ENCODE results near the gene NPHP4. TPM values are rescaled to one million over a fixed set of nuclear protein-coding genes. Genes with fewer than 3 reads are reported as not detected.

The NPHP4 gene
- total and polyA plus RNA-seq, 2 donors: 2.5 to 4.2 TPM

DNA sequence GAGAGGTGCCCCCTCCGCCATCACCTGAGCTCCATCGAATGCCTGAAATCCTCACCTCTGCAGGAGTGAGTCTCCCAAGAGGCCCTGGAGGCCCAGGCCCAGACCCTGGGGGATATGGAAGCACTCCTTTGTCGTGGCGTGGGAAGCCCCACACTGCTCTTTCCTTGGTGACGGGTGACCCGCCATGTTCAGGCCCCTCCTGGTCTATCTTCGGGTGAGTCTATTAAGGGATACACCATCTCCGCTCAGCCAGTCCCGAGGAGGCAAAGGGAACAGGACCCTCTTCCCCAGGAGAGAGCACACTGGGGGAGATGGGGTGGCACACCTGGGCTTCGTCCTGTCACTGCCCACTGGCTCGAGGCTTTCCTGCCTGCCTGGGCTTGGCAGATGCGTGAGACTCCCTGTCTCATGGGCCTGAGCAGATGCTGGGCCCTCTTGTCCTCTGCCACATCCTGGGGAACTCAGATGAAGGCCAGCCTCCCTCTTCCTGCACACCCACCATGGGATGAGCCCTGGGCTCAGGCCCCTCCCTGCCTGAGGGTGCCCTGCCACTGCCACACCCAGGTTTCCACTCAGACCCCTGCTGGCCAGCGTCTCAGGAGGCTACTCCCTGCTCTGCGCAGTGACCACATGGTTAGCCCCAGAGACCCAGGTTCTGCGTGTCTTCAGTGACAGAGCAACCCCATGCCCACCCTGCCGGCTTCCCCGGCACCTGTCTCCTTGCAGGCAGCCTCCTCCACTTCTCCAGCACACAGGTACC lies 3.8 kb upstream of the NPHP4 start:
- Histone ChIP-seq H3K4me3 (ENCODE audit: low read length in 2 of 2) (no peak overlapping the region), H3K27ac (ENCODE audit: low read depth in 1 of 2, low read length in 1 of 2) (no peak overlapping the region), H3K4me1 (ENCODE audit: control insufficient read depth in 2 of 2, insufficient read depth in 2 of 2, low read length in 2 of 2) (peaks cover 15 to 20% of the 10 kb centered on the region in 2 donors), H3K36me3 (ENCODE audit: control insufficient read depth in 2 of 2, insufficient read depth in 2 of 2, low read length in 1 of 2) (peaks cover 0 to 8% of the 10 kb centered on the region in 2 donors), H3K27me3 (ENCODE audit: control insufficient read depth in 2 of 2, insufficient read depth in 1 of 2, low read length in 1 of 2) (no peaks in the 10 kb centered on the region), H3K9me3 (ENCODE audit: control insufficient read depth in 2 of 2, insufficient read depth in 1 of 2, low read length in 1 of 2) (no peaks in the 10 kb centered on the region)
- WGBS: 98% methylated on average over 17 of the region's 17 CpGs
- no peak for DNase-seq (ENCODE audit: low read depth in 6 of 9, low spot score in 9 of 9)

DNA sequence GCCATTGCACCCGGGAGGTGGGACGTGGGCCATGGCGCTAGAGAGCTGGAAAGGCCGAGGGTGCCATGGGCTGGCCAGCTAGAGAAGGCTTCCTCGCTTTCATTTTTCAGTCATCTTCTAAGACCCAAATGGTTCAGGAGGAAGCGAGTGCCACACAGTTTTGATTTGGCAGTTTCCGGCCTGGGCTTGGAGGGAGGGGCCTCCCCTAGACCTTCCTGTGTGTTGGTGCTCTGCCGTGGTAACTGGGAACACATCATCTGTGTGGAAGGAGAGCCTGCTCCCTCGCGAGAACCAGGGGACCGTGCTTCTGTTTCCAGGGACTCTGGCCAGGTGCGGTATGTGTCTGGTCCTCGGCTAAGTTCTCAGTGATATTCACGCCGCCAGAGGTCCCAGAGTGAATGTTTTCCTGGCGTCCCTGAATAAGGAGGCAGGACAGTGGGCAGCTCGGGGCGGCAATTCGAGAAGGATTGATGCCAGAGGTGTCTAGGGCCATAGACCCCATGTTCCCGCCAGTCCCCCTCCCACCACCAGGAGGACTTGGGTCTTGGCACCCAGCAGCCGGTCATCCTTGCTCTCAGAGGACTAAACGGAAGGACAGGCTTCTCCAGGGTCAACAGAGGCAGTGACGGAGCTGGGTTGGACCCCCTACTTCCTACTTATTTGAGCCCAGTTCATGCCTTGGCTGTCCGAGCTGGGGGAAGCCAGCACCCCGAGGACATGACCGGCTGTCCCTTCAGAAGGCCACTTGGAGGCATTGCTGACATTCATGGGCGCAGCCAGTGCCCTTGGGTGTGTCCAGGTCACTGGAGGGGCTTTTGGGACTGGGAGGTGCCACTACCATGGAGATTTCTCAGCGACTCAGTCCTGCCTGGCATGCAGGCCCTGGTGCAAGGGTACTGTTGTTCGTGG lies 2.7 kb upstream of the NPHP4 start:
- H3K27me3 ChIP-seq (ENCODE audit: control insufficient read depth in 2 of 2, insufficient read depth in 1 of 2, low read length in 1 of 2): no peaks in the 10 kb centered on the region
- peaks cover 0 to 8% of the 10 kb centered on the region in 2 donors for H3K36me3 ChIP-seq (ENCODE audit: control insufficient read depth in 2 of 2, insufficient read depth in 2 of 2, low read length in 1 of 2)
- WGBS: 69% methylated on average over 29 of the region's 29 CpGs
- H3K4me1 ChIP-seq (ENCODE audit: control insufficient read depth in 2 of 2, insufficient read depth in 2 of 2, low read length in 2 of 2): peaks cover 19 to 22% of the 10 kb centered on the region in 2 donors
- peak overlapping the region; percentile 60 to 80 for H3K27ac ChIP-seq (ENCODE audit: low read depth in 1 of 2, low read length in 1 of 2)
- peak in 5 of 9 donors; percentile 26 to 72 (median 36) for DNase-seq (ENCODE audit: low read depth in 6 of 9, low spot score in 9 of 9)
- H3K4me3 ChIP-seq (ENCODE audit: low read length in 2 of 2): peak overlapping the region in 1 of 2 donors; percentile 14
- no peaks in the 10 kb centered on the region for H3K9me3 ChIP-seq (ENCODE audit: control insufficient read depth in 2 of 2, insufficient read depth in 1 of 2, low read length in 1 of 2)

DNA sequence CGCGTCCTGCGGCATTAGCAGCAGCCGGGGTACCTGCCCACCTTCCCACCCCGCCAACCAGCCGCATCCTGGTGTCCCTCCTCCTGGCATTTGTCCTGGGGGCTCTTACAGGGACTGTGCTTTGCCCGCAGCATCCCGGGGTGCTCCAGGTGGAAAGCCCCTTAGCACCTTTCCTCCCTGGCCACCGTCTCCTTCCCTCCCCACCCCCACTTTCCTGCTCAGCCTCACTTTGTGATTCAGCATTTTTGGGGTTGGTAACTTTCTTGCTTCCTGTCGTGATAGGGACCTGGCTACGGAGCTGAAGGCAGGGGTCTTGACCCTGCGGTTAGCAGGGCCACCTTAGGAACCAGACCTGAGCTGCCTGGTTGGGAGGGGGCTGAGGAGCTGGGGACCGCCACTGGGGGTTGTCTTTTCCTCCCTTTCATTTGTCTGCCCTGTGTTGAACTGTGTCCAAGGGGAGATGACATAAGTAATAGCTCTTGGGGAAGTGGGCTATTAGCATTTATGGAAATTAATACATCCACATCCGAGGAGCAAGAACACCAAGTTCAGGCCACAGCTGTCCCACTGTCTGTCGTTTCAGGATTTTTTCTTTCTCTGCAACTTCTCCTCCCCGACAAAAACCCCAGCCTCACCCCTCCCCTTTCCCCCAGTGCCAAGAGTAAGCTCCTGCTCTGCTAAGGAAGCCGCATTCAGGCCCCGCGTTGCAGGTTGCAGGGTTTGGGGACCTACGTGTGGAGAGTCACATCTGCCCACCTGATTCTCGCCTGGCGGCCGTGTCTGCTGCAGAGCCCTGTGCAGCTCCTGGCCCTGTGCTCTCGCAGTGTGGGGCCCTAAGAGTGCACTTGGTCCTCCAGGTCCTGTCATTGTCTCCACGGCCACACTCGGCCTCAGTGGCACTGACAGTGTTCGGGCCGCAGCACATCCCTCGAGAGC lies 1.6 kb upstream of the NPHP4 start:
- H3K9me3 ChIP-seq (ENCODE audit: control insufficient read depth in 2 of 2, insufficient read depth in 1 of 2, low read length in 1 of 2): no peaks in the 10 kb centered on the region
- peak overlapping the region; percentile 62 to 85 for H3K4me3 ChIP-seq (ENCODE audit: low read length in 2 of 2)
- H3K36me3 ChIP-seq (ENCODE audit: control insufficient read depth in 2 of 2, insufficient read depth in 2 of 2, low read length in 1 of 2): peaks cover 0 to 8% of the 10 kb centered on the region in 2 donors
- peak overlapping the region; percentile 43 to 60 for H3K27ac ChIP-seq (ENCODE audit: low read depth in 1 of 2, low read length in 1 of 2)
- no peaks in the 10 kb centered on the region for H3K27me3 ChIP-seq (ENCODE audit: control insufficient read depth in 2 of 2, insufficient read depth in 1 of 2, low read length in 1 of 2)
- peak in 4 of 9 donors; percentile 16 to 42 (median 18) for DNase-seq (ENCODE audit: low read depth in 6 of 9, low spot score in 9 of 9)
- 26% methylated on average over 29 of the region's 29 CpGs for WGBS
- H3K4me1 ChIP-seq (ENCODE audit: control insufficient read depth in 2 of 2, insufficient read depth in 2 of 2, low read length in 2 of 2): peaks cover 19 to 22% of the 10 kb centered on the region in 2 donors

DNA sequence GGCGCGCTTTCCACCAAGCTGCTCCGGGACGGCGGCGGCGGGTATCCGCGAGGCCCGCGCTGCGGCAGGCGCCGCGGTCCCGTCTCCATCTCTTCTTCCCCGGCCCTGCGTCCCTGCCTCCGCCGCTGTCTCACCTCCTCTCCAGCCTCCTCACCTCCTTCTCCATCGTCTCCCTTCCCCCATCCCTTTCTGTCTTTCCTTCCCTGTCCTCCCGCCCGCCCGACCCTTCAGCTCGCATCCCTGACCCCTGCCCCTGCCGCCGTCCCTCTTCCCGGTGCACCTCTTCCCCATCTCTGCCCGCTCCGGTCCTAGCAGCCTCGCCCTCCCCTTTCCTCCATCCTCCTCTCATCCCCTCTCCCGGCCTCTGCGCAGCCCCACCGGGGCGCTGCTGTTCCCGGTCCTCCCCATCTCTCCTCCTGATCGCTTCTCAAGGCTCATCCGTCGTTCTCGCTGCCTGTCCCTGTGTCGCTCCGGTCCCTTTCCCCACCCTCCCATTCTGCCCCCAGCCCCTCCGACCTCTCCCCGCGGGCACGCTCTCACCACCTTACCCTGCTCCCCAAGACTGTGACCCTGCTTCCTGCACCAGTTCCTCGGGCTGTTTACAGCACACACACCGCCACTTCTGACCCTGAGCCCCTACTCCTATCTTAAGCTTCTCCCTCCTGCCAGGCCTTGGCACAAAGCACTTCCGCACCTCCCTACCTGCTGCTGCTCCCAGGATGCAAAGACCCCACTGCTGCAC lies 760 bp upstream of the NPHP4 start:
- peaks cover 0 to 8% of the 10 kb centered on the region in 2 donors for H3K36me3 ChIP-seq (ENCODE audit: control insufficient read depth in 2 of 2, insufficient read depth in 2 of 2, low read length in 1 of 2)
- WGBS: under 1% methylated on average over 49 of the region's 49 CpGs
- peak overlapping the region; percentile 62 to 85 for H3K4me3 ChIP-seq (ENCODE audit: low read length in 2 of 2)
- H3K9me3 ChIP-seq (ENCODE audit: control insufficient read depth in 2 of 2, insufficient read depth in 1 of 2, low read length in 1 of 2): no peaks in the 10 kb centered on the region
- H3K27me3 ChIP-seq (ENCODE audit: control insufficient read depth in 2 of 2, insufficient read depth in 1 of 2, low read length in 1 of 2): no peaks in the 10 kb centered on the region
- peaks cover 19 to 22% of the 10 kb centered on the region in 2 donors for H3K4me1 ChIP-seq (ENCODE audit: control insufficient read depth in 2 of 2, insufficient read depth in 2 of 2, low read length in 2 of 2)
- peak in 5 of 9 donors; percentile 15 to 47 (median 31) for DNase-seq (ENCODE audit: low read depth in 6 of 9, low spot score in 9 of 9)
- H3K27ac ChIP-seq (ENCODE audit: low read depth in 1 of 2, low read length in 1 of 2): peak overlapping the region; percentile 44 to 55

DNA sequence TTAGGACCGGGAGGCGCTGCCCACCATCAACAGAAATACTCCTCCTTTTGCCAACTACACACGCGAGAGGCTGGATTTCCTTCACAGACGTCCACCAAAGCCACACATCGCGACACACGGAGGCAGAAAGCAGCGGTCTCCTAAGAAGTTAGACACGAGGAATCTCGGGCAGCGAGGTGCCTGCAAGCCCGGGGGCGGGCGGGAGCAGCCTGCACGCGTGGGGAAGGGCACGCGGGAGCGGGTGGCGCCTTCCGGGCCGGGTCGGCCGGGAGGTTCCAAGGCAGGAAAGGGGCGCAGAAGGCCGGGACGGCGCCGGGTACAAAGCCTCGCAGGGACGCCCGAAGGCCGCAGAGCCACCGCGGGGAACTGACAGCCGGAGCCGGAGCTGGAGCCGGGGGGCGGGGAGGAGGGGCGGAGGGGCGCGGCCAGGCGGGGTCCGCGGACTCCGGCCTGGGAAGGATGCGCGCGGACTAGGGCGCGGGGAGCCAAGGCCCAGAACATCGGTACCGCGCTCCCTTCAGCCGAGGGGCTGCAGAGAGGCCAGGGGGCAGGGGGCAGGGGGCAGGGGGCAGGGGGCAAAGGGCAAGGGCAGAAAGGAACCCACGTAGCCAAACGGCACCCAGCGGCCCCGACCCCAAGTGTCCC lies 722 bp downstream of the NPHP4 start:
- peak in 3 of 9 donors; percentile 3 to 45 (median 24) for DNase-seq (ENCODE audit: low read depth in 6 of 9, low spot score in 9 of 9)
- no peaks in the 10 kb centered on the region for H3K9me3 ChIP-seq (ENCODE audit: control insufficient read depth in 2 of 2, insufficient read depth in 1 of 2, low read length in 1 of 2)
- peak overlapping the region in 1 of 2 donors; percentile 82 for H3K27ac ChIP-seq (ENCODE audit: low read depth in 1 of 2, low read length in 1 of 2)
- H3K36me3 ChIP-seq (ENCODE audit: control insufficient read depth in 2 of 2, insufficient read depth in 2 of 2, low read length in 1 of 2): peaks cover 0 to 6% of the 10 kb centered on the region in 2 donors
- peaks cover 19 to 22% of the 10 kb centered on the region in 2 donors for H3K4me1 ChIP-seq (ENCODE audit: control insufficient read depth in 2 of 2, insufficient read depth in 2 of 2, low read length in 2 of 2)
- peak overlapping the region; percentile 23 to 85 for H3K4me3 ChIP-seq (ENCODE audit: low read length in 2 of 2)
- H3K27me3 ChIP-seq (ENCODE audit: control insufficient read depth in 2 of 2, insufficient read depth in 1 of 2, low read length in 1 of 2): no peaks in the 10 kb centered on the region
- WGBS: under 1% methylated on average over 60 of the region's 60 CpGs

DNA sequence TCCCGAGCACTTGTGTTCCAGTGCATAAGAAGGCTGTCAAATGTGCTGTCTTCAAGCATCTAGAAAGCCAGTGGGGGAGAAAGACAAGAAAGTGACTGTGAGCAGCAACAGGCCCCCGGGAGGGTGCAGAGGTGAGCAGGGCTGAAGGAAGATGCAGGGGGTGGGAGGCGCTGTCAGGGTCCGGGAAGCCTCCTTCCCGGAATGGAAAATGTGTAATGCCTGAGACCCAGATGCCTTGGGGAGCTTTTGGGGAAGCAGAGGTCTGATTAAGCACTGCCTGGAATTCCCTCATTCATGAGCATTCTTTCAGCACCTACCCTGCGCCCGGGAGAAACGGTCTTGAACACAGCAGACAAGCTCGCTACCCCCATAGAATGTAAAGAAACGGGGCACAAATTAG lies 1.3 kb downstream of the NPHP4 start:
- H3K4me1 ChIP-seq (ENCODE audit: control insufficient read depth in 2 of 2, insufficient read depth in 2 of 2, low read length in 2 of 2): peaks cover 19 to 22% of the 10 kb centered on the region in 2 donors
- peak overlapping the region; percentile 23 to 85 for H3K4me3 ChIP-seq (ENCODE audit: low read length in 2 of 2)
- peaks cover 0 to under 1% of the 10 kb centered on the region in 2 donors for H3K36me3 ChIP-seq (ENCODE audit: control insufficient read depth in 2 of 2, insufficient read depth in 2 of 2, low read length in 1 of 2)
- H3K9me3 ChIP-seq (ENCODE audit: control insufficient read depth in 2 of 2, insufficient read depth in 1 of 2, low read length in 1 of 2): no peaks in the 10 kb centered on the region
- no peaks in the 10 kb centered on the region for H3K27me3 ChIP-seq (ENCODE audit: control insufficient read depth in 2 of 2, insufficient read depth in 1 of 2, low read length in 1 of 2)
- DNase-seq (ENCODE audit: low read depth in 6 of 9, low spot score in 9 of 9): no peak
- no peak overlapping the region for H3K27ac ChIP-seq (ENCODE audit: low read depth in 1 of 2, low read length in 1 of 2)
- 71% methylated on average over 10 of the region's 10 CpGs for WGBS

DNA sequence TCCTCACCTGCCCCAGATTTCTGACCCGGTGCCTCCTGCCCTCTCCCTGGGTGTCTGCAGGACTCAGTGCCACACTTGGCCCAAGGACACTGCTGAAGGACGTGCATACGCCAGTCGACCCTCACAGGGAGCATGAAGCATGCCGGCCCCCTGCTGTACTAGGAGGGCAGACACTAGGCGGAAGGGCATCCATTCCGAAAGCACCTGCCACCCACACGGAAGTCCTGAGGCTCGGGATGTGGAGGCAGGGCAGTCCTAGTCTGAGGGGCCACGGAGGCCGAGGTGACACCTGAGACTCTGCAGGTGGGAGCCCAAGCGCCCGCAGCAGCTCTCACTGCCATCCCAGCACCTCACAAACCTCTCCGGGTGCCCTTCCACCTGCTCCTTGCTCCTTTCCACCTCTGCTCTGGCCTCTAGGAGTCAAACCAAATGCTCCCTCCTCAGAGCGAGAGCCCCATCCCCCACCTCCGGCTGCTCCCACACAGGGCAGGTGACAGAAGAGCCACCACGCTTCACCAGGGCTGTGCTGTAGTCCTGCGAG lies 2.4 kb downstream of the NPHP4 start:
- Histone ChIP-seq H3K27ac (ENCODE audit: low read depth in 1 of 2, low read length in 1 of 2) (no peak overlapping the region), H3K4me1 (ENCODE audit: control insufficient read depth in 2 of 2, insufficient read depth in 2 of 2, low read length in 2 of 2) (peaks cover 18 to 19% of the 10 kb centered on the region in 2 donors), H3K36me3 (ENCODE audit: control insufficient read depth in 2 of 2, insufficient read depth in 2 of 2, low read length in 1 of 2) (peaks cover 0 to 2% of the 10 kb centered on the region in 2 donors), H3K4me3 (ENCODE audit: low read length in 2 of 2) (no peak overlapping the region), H3K9me3 (ENCODE audit: control insufficient read depth in 2 of 2, insufficient read depth in 1 of 2, low read length in 1 of 2) (no peaks in the 10 kb centered on the region), H3K27me3 (ENCODE audit: control insufficient read depth in 2 of 2, insufficient read depth in 1 of 2, low read length in 1 of 2) (no peaks in the 10 kb centered on the region)
- no peak for DNase-seq (ENCODE audit: low read depth in 6 of 9, low spot score in 9 of 9)
- WGBS: 98% methylated on average over 18 of the region's 18 CpGs

Data from thymus (tissue), 11 donors.